Panc1 (cell line): ENCODE results near the gene LCORL.

ENCODE experiments used
- CTCF ChIP-seq: fragments of 450-650 bp; IDR thresholded peaks from 2 replicates; pipeline ENCODE4 v1.5.1; 2017; ENCODE audit warnings: mild to moderate bottlenecking
- POLR2AphosphoS5 ChIP-seq: IDR thresholded peaks from 2 replicates; pipeline ENCODE4 v1.6.1; 2012; ENCODE audit warnings: mild to moderate bottlenecking, low read depth, low read length, moderate library complexity
- REST ChIP-seq, 2 experiments: IDR thresholded peaks; 2 replicates each; pipeline ENCODE4 v1.6.1; 2011 to 2012; ENCODE audit warnings: low read depth in 2 of 2, control low read depth in 1 of 2, low read length in 1 of 2, mild to moderate bottlenecking in 1 of 2, moderate library complexity in 1 of 2; ENCODE audit not compliant: insufficient read depth in 1 of 2
- SIN3A ChIP-seq: IDR thresholded peaks from 2 replicates; pipeline ENCODE4 v1.6.1; 2012; ENCODE audit warnings: low read depth, mild to moderate bottlenecking, low read length, moderate library complexity, borderline replicate concordance; ENCODE audit not compliant: insufficient read depth
- TCF7L2 ChIP-seq: IDR thresholded peaks from 2 replicates; pipeline ENCODE4 v1.6.1; 2011; ENCODE audit warnings: mild to moderate bottlenecking, low read depth, low read length, inconsistent platforms

- no peak for TF ChIP-seq CTCF
- no peak for TF ChIP-seq REST (IDR thresholded peaks at IDR 0.05; ENCODE audit: insufficient read depth in 1 of 2, low read depth in 2 of 2, low read length in 1 of 2)
- no peak for TF ChIP-seq POLR2AphosphoS5
- TF ChIP-seq TCF7L2 = no peak
- no peak for TF ChIP-seq SIN3A
Measured at GRCh38 chr4:18067031-18067430, 45.5 kb upstream of the LCORL start.
